HCT116 (cell line): ENCODE results near the gene IFT88. TPM values are rescaled to one million over a fixed set of nuclear protein-coding genes. Genes with fewer than 3 reads are reported as not detected.

ENCODE experiments used
- ATAC-seq: fragments of 200-7000 bp; cut with Tn5 transposase; 2 replicates; pipeline ENCODE4 v1.9.1; 2020; ENCODE audit warnings: mild to moderate bottlenecking, moderate library complexity
- BruUV-seq: library from RNA; stranded (reverse); fragments of 400-500 nt; replicated peaks from 2 replicates; lab custom pipeline; 2021; lab: Mats Ljungman, UMichigan
- CTCF ChIA-PET: fragments of 300-600 bp; sonication (Branson Sonifier 250); formaldehyde crosslinking; loops from one replicate; lab custom pipeline; 2021; ENCODE audit warnings: antibody characterized with exemption; lab: Charles Lee
- POLR2A ChIA-PET: fragments of 300-600, 350-600 bp; sonication (Branson Sonifier 250); formaldehyde crosslinking; loops from one replicate; lab custom pipeline; 2021; ENCODE audit warnings: antibody characterized with exemption; lab: Charles Lee
- RAD21 ChIA-PET, 2 experiments: fragments of 300-600 bp; sonication (Branson Sonifier 250); formaldehyde crosslinking; loops; one replicate each; lab custom pipeline; 2023; ENCODE audit warnings: low total read pairs in 2 of 2; ENCODE audit not compliant: uncharacterized antibody in 2 of 2, unreplicated experiment in 2 of 2, low non-redundant PET in 1 of 2; lab: Charles Lee
- DNase-seq: peaks from one replicate; pipeline ENCODE4 v3.0.0-alpha.2; 2010; ENCODE audit warnings: low read depth, low spot score
- H2AFZ ChIP-seq: fragments of 200-600 bp; shearing (Covaris generic), sonication (generic); 2 replicates; pipeline ENCODE4 v1.6.1; 2017; ENCODE audit warnings: low read depth, mixed run types, mixed read lengths, antibody characterized with exemption, low read length; ENCODE audit not compliant: poor library complexity, severe bottlenecking
- H3K27ac ChIP-seq: 2 replicates; pipeline ENCODE4 v1.5.1; 2012; ENCODE audit warnings: low read depth, low read length
- H3K27me3 ChIP-seq: fragments of 200-600 bp; sonication (generic); 2 replicates; pipeline ENCODE4 v1.6.1; 2016; ENCODE audit warnings: mixed run types, low read length, mixed read lengths; ENCODE audit not compliant: insufficient read depth
- H3K36me3 ChIP-seq, 2 experiments: fragments of 200-500 bp in 1 of 2; fragments of 200-600 bp in 1 of 2; sonication (Bioruptor generic) in 1 of 2; sonication (generic) in 1 of 2; 2 replicates each; pipeline versions ENCODE4 v1.5.1 to v1.6.1; 2014 to 2016; ENCODE audit warnings: low read length in 2 of 2, inconsistent platforms in 1 of 2, mixed read lengths in 1 of 2, mixed run types in 1 of 2; ENCODE audit not compliant: insufficient read depth in 2 of 2, control insufficient read depth in 1 of 2
- H3K4me1 ChIP-seq, 2 experiments: fragments of 200-600 bp in 1 of 2; sonication (generic) in 1 of 2; 2 replicates each; pipeline versions ENCODE4 v1.5.1 to v1.6.1; 2012 to 2017; ENCODE audit warnings: low read length in 2 of 2, inconsistent platforms in 1 of 2, mild to moderate bottlenecking in 1 of 2, mixed read lengths in 1 of 2, mixed run types in 1 of 2, moderate library complexity in 1 of 2; ENCODE audit not compliant: insufficient read depth in 2 of 2, control insufficient read depth in 1 of 2
- H3K4me2 ChIP-seq: fragments of 200-600 bp; sonication (generic); 2 replicates; pipeline ENCODE4 v1.6.1; 2017; ENCODE audit warnings: mixed run types, low read length, mixed read lengths
- H3K4me3 ChIP-seq, 2 experiments: fragments of 200-600 bp in 1 of 2; sonication (generic) in 1 of 2; replicated peaks in 1 of 2; 2 replicates each; pipeline ENCODE4 v1.5.1; 2011 to 2016; ENCODE audit warnings: low read length in 2 of 2, control low read depth in 1 of 2, low read depth in 1 of 2, mild to moderate bottlenecking in 1 of 2, mixed read lengths in 1 of 2, mixed run types in 1 of 2
- H3K79me2 ChIP-seq: fragments of 200-600 bp; sonication (generic); 2 replicates; pipeline ENCODE4 v1.6.1; 2017; ENCODE audit warnings: mild to moderate bottlenecking, mixed run types, low read length, moderate library complexity, mixed read lengths; ENCODE audit not compliant: insufficient read depth
- H3K9ac ChIP-seq: fragments of 200-600 bp; sonication (generic); 2 replicates; pipeline ENCODE4 v1.6.1; 2016; ENCODE audit warnings: low read length, mixed read lengths
- H3K9me2 ChIP-seq: fragments of 200-600 bp; sonication (generic), shearing (Covaris generic); 2 replicates; pipeline ENCODE4 v1.6.1; 2017; ENCODE audit warnings: mixed run types, mild to moderate bottlenecking, moderate library complexity; ENCODE audit not compliant: insufficient read depth
- H3K9me3 ChIP-seq, 2 experiments: fragments of 200-500 bp in 1 of 2; fragments of 200-600 bp in 1 of 2; sonication (Bioruptor generic) in 1 of 2; sonication (generic) in 1 of 2; 2 replicates each; pipeline ENCODE4 v1.6.1; 2014 to 2017; ENCODE audit warnings: low read length in 2 of 2, mixed read lengths in 2 of 2, inconsistent platforms in 1 of 2, low read depth in 1 of 2, mild to moderate bottlenecking in 1 of 2, mixed run types in 1 of 2, moderate library complexity in 1 of 2; ENCODE audit not compliant: control insufficient read depth in 1 of 2, insufficient read depth in 1 of 2
- H4K20me1 ChIP-seq: fragments of 200-600 bp; sonication (generic), shearing (Covaris generic); 2 replicates; pipeline ENCODE4 v1.6.1; 2017; ENCODE audit warnings: mixed run types, mild to moderate bottlenecking, moderate library complexity; ENCODE audit not compliant: insufficient read depth
- ELF1 ChIP-seq: IDR thresholded peaks from 2 replicates; pipeline ENCODE4 v1.6.1; 2012; ENCODE audit warnings: low read depth, borderline replicate concordance
- EZH2phosphoT487 ChIP-seq: fragments of 200-600 bp; IDR thresholded peaks from 2 replicates; pipeline ENCODE4 v1.6.1; 2018; ENCODE audit warnings: antibody characterized with exemption, borderline replicate concordance
- FOSL1 ChIP-seq: IDR thresholded peaks from 2 replicates; pipeline ENCODE4 v1.6.1; 2012; ENCODE audit warnings: low read depth
- JUND ChIP-seq: IDR thresholded peaks from 2 replicates; pipeline ENCODE4 v1.6.1; 2012
- RAD21 ChIP-seq: IDR thresholded peaks from 2 replicates; pipeline ENCODE4 v1.6.1; 2012; ENCODE audit warnings: low read depth, mild to moderate bottlenecking
- SIN3A ChIP-seq: IDR thresholded peaks from 2 replicates; pipeline ENCODE4 v1.6.1; 2012; ENCODE audit warnings: low read depth
- SP1 ChIP-seq: IDR thresholded peaks from 2 replicates; pipeline ENCODE4 v1.6.1; 2012; ENCODE audit warnings: low read depth
- SRF ChIP-seq: IDR thresholded peaks from 2 replicates; pipeline ENCODE4 v1.6.1; 2012; ENCODE audit warnings: low read depth
- ZFX ChIP-seq: fragments of 450-650 bp; IDR thresholded peaks from 2 replicates; pipeline ENCODE4 v1.6.1; 2017
- ZNF274 ChIP-seq: fragments of 200-500 bp; sonication (Bioruptor generic); IDR thresholded peaks from 2 replicates; pipeline ENCODE4 v1.6.1; 2014; ENCODE audit warnings: mild to moderate bottlenecking, low read depth, low read length, inconsistent platforms
- intact Hi-C: fragments of 100-400 bp; cut with micrococcal nuclease; formaldehyde crosslinking; loops from 2 replicates; pipeline ENCODE4 v1.10.0; 2022
- total RNA-seq: library from RNA; stranded (reverse); gene quantifications from one replicate; pipeline ENCODE4 v1.2.1, GENCODE V29; 2021; ENCODE audit not compliant: unreplicated experiment
- TF ChIP-seq, protein P1 (sequence below), 3 experiments: fragments of 200-600 bp in 1 of 3; sonication (generic) in 1 of 3; IDR thresholded peaks in 2 of 3; conservative IDR thresholded peaks in 1 of 3; 2 replicates each; pipeline ENCODE4 v1.5.1; 2012 to 2017; ENCODE audit warnings: low read depth in 2 of 3, low read length in 2 of 3, antibody characterized with exemption in 1 of 3, borderline replicate concordance in 1 of 3, control low read depth in 1 of 3, mild to moderate bottlenecking in 1 of 3, mixed read lengths in 1 of 3, mixed run types in 1 of 3, moderate library complexity in 1 of 3; ENCODE audit not compliant: insufficient read depth in 1 of 3
- TF ChIP-seq, protein P2 (sequence below): IDR thresholded peaks from 2 replicates; pipeline ENCODE4 v1.6.1; 2012

Gene IFT88
- total RNA-seq, 1 experiment from 2014 or later: 13.1 TPM

DNA sequence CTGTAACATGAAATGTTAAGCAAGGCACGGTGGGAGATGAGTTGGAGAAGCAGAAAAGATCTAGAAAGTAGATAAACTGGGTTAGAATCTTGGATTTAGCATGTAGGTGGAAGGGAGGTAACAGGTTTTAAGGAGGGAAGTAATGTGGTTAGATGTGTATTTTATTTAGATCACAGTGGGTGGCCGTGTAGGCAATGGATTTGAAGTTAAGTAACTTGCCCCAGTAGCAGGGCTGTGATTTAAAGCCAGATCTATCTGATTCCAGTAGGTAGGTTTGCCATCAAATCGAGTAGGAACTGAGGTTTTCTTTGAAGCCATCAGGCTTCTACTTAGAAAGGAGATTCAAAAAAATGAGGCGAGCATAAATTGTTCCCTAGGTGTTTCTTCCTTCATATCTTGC is 86.0 kb downstream of the IFT88 start:
- no TSS peak for BruUV-seq
- ChIA-PET CTCF (no interaction called here), RAD21 (no interaction called here), POLR2A (no interaction called here)
- Histone ChIP-seq H3K36me3 (no peaks in the 10 kb centered on the region), H4K20me1 (no peaks in the 10 kb centered on the region), H2AFZ (no peak overlapping the region), H3K4me3 (no peak overlapping the region), H3K27me3 (no peaks in the 10 kb centered on the region), H3K9me2 (no peaks in the 10 kb centered on the region), H3K9me3 (no peaks in the 10 kb centered on the region), H3K27ac (no peak overlapping the region), H3K79me2 (no peaks in the 10 kb centered on the region), H3K9ac (no peak overlapping the region), H3K4me1 (no peaks in the 10 kb centered on the region), H3K4me2 (no peak overlapping the region)
- ATAC-seq (no peak), DNase-seq (no peak)
- intact Hi-C loops: no loop called here
- no peak for TF ChIP-seq EZH2phosphoT487
- TF ChIP-seq, all 23 proteins: peak for 0

DNA sequence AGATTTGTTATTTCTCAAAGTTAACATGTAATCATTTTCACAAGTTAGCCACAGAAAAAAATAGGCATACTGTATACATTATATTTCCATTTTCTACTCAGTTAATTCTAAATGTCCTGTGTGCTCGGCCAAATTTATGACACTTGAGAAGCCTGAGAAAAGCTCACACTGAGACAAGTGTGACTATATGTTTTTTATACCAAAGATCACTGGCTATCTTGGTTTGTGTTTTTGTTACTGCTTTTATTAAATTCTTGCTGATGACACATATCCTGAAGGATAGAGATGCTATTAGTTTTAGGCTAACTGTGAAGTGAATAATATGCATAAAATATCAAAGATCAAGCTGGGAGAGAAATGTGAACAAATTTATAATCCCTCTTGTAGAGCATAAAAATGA is 87.2 kb downstream of the IFT88 start:
- Histone ChIP-seq H3K9me2 (no peaks in the 10 kb centered on the region), H3K27me3 (no peaks in the 10 kb centered on the region), H3K4me2 (no peak overlapping the region), H3K9me3 (no peaks in the 10 kb centered on the region), H3K27ac (no peak overlapping the region), H3K4me3 (no peak overlapping the region), H3K9ac (no peak overlapping the region), H2AFZ (no peak overlapping the region), H3K79me2 (no peaks in the 10 kb centered on the region), H4K20me1 (no peaks in the 10 kb centered on the region), H3K4me1 (0 out of 4 replicates have a peak, but pooled peaks cover 0 to 3% of the 10 kb centered on the region in 2 experiments), H3K36me3 (no peaks in the 10 kb centered on the region)
- DNase-seq (no peak), ATAC-seq (no peak)
- intact Hi-C loops: no loop called here
- RAD21 ChIA-PET: no interaction called here
- CTCF ChIA-PET: no interaction called here
- no TSS peak for BruUV-seq
- POLR2A ChIA-PET: no interaction called here
- TF ChIP-seq, protein P1, sequence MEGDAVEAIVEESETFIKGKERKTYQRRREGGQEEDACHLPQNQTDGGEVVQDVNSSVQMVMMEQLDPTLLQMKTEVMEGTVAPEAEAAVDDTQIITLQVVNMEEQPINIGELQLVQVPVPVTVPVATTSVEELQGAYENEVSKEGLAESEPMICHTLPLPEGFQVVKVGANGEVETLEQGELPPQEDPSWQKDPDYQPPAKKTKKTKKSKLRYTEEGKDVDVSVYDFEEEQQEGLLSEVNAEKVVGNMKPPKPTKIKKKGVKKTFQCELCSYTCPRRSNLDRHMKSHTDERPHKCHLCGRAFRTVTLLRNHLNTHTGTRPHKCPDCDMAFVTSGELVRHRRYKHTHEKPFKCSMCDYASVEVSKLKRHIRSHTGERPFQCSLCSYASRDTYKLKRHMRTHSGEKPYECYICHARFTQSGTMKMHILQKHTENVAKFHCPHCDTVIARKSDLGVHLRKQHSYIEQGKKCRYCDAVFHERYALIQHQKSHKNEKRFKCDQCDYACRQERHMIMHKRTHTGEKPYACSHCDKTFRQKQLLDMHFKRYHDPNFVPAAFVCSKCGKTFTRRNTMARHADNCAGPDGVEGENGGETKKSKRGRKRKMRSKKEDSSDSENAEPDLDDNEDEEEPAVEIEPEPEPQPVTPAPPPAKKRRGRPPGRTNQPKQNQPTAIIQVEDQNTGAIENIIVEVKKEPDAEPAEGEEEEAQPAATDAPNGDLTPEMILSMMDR (IDR thresholded peaks at IDR 0.05 in 2 of 3, conservative IDR thresholded peaks at IDR 0.05 in 1 of 3; ENCODE audit: borderline replicate concordance in 1 of 3, insufficient read depth in 1 of 3, low read depth in 2 of 3, low read length in 2 of 3): no peak
- TF ChIP-seq, protein P2, sequence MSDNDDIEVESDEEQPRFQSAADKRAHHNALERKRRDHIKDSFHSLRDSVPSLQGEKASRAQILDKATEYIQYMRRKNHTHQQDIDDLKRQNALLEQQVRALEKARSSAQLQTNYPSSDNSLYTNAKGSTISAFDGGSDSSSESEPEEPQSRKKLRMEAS: no peak
- TF ChIP-seq JUND: no peak
- TF ChIP-seq ZNF274: no peak
- no peak for TF ChIP-seq SRF
- TF ChIP-seq ELF1: no peak
- TF ChIP-seq RAD21: no peak
- no peak for TF ChIP-seq SIN3A
- no peak for TF ChIP-seq SP1
- no peak for TF ChIP-seq ZFX
- no peak for TF ChIP-seq FOSL1
